Glomerular endothelial cell (primary cell): Measurements from ENCODE around the gene KRTAP5-10. TPM values are rescaled to one million over a fixed set of nuclear protein-coding genes. Genes with fewer than 3 reads are reported as not detected.
"Not testable (repeated sequence)": the region's sequence is repeated elsewhere in the genome, so short reads cannot be mapped to it uniquely, and the experiment has no call there.

Experiments used
- DNase-seq: peaks from one replicate; pipeline ENCODE4 v3.0.0-alpha.2; 2011; ENCODE audit warnings: low read depth, low spot score; ENCODE audit errors: extremely low read depth
- total RNA-seq: library from RNA; depleted of rRNA; stranded (reverse); fragments of >200 nt; gene quantifications from 2 replicates; pipeline ENCODE4 v1.2.3, GENCODE V29; 2015

Gene KRTAP5-10
- not detected in 2 replicates for total RNA-seq

DNA sequence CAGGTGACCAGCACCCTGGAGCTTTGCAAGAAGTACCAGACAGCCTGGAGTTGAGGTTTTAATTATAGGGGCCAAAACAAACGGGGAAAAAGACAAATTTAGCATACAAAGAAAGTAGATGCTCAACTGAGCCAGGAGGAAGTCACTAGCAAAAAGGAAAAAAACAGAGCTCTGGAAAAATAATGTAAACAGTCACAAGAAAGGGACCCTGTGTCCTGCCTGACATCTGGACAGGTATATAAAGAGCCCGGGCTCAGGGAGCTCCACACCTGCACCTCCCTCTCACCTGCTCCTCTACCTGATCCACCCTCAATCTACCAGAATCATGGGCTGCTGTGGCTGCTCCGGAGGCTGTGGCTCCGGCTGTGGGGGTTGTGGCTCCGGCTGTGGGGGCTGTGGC lies at the start of gene KRTAP5-10:
Gene KRTAP5-10 (plus strand): TSS at position 301 of the 400 bp plus-strand sequence. CDS start 25 bp downstream, at position 326.
- no peak for DNase-seq

GRCh38 chr11:71518506-71519471 lies 46.6 kb upstream of the KRTAP5-10 start:
- DNase-seq, result no peak

DNA sequence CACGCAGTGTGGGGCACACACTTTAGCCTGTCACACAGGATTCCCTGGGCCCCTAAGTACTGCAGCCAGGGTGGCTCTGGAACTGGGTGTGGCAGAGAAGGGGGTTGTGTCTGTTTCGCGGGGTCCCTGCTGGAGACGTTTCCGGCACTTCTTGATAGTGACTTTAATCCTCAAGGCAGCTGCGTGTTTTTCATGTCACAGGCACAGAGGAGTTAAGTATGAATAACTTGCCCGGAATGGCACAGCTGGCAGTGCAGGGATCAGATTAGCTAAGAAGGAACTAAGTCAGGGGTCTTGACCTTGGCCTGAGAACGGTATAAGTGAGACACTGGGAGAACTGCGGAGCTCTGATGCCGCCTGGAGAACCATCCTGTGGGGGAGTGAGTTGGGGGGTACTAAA lies 45.8 kb upstream of the KRTAP5-10 start:
- no peak for DNase-seq

DNA sequence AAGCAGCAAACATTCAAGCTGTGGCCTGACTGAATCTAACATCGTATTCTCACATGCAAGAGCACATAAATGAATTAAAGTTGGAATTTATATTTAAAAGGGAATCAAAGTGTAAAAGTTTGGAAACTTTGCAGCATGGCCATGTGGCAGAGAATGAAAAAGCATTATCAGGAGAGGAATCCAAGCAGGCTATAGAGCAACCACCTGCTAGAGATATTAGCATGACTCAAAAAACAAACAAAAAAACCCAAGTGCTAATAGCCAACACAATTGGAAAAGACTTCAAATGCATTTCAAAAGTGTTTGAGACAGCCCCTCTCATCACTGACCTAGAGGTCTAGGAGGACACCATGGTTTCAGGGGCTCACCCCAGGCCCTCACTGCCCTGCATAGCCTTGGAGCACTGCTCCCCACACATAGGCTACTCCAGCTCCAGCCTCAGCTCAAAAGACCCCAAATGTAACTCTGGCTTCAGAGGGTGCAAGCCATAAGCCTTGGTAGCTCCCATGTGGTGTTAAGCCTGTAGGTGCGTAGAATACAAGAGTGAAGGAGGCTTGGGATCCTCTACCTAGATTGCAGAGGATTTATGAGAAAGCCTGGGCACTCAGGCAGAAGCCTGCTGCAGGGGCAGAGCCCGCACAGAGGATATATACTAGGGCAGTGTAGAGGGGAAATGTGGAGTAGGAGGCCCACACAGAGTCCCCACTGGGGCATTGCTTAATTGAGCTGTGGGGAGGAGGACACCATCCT lies 40.0 kb upstream of the KRTAP5-10 start:
- no peak for DNase-seq

DNA sequence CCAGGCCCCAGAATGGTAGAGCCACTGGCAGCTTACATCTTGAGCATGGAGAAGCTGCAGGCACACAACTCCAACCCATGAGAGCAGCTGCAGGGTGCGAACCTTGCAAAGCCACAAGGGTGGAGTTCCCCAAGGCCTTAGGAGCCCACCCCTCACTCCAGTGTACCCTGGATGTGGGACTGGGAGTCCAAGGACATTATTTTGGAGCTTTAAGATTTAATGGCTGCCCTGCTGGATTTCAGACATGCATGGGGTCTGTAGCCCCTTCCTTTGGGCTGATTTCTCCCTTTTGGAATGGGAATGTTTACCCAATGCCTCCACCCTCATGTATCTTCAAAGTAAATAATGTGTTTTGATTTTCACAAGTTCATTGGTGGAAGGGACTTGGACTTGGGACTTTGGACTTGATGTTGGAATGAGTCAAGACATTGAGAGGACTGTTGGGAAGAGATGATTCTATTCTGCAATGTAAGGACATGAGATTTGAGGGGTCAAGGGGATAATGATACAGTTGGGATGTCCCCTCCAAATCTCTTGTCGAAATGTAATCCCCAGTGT lies 39.3 kb upstream of the KRTAP5-10 start:
- no peak for DNase-seq

DNA sequence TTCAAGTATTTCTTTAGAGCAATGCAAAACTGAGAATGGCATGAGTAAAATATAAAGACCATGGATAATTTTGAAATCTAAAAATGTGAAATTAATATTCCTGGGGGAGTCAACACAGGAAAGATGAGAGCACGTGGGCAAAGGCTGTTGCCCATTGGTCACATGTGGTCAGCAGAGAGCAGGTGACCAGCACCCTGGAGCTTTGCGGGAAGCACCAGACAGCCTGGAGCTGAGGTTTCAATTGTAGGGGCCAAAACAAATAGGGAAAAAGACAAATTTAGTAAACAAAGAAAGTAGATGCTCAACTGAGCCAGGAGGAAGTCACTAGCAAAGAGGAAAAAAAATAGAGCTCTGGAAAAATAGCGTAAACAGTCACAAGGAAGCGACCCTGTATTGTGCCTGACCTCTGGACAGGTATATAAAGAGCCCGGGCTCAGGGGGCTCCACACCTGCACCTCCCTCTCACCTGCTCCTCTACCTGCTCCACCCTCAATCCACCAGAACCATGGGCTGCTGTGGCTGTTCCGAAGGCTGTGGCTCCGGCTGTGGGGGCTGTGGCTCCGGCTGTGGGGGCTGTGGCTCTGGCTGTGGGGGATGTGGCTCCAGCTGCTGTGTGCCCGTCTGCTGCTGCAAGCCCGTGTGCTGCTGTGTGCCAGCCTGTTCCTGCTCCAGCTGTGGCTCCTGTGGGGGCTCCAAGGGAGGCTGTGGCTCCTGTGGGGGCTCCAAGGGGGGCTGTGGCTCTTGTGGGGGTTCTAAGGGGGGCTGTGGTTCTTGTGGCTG lies 38.4 kb upstream of the KRTAP5-10 start, which contains the start of gene KRTAP5-7:
Gene KRTAP5-7 (plus strand): TSS at position 472 of the 780 bp plus-strand sequence. CDS start 34 bp downstream, at position 506.
- not testable (repeated sequence) for DNase-seq

DNA sequence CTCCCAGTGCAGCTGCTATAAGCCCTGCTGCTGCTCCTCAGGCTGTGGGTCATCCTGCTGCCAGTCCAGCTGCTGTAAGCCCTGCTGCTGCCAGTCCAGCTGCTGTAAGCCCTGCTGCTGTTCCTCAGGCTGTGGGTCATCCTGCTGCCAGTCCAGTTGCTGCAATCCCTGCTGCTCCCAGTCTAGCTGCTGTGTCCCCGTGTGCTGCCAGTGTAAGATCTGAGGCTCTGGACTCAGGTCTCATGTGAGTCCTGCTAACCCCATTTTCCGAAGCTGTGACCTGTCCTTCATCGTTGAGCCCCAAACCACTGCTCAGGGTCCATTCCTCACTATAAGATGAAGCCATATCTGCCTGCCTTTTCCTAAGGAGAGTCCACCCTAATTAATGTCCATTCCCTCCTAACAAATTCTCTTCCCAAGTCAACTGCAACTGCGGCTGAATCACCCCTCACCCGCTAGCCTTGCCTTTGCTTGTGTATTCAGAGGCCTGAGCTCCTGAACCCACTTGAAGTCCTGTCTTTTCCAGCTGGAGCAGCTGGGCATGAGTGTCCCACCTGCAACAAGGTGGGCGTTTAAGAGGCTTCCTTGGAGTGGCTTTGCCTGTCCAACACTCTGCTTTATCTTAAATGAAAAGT lies 37.7 kb upstream of the KRTAP5-10 start:
- no peak for DNase-seq

GRCh38 chr11:71530602-71531001 lies 34.8 kb upstream of the KRTAP5-10 start:
- no peak for DNase-seq

GRCh38 chr11:71532036-71532610 lies 33.2 kb upstream of the KRTAP5-10 start:
- no peak for DNase-seq

- DNase-seq, result not testable (repeated sequence)
These were observed 30.4 kb upstream of the KRTAP5-10 start for GRCh38 chr11:71534711-71535608.

GRCh38 chr11:71535825-71536224 lies 29.5 kb upstream of the KRTAP5-10 start:
- DNase-seq, result no peak

DNA sequence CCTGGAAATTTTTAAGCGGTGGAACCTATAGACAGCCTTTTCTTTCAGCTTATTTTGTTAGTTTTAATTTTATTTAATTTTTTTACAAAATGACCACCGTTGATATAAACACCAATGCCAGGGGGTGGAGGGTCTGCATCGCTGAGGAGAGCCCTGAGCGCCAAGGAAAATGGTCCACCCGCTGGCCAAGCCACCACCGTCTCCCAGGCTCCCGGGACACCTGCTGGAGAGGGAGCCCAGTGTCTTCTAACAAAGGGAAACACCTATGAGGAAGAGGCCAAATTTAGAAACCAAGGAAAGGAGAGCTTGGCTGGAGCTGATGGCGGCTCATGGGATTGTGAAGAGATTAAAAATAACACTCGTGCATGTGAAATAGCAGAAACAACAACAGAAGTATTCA lies 27.8 kb upstream of the KRTAP5-10 start:
- no peak for DNase-seq

GRCh38 chr11:71537977-71538665 lies 27.2 kb upstream of the KRTAP5-10 start, which contains the start of gene KRTAP5-8:
TSS of gene KRTAP5-8 (plus strand) at chr11:71538025. CDS start at chr11:71538056, 31 bp downstream.
- DNase-seq, result not testable (repeated sequence)

DNA sequence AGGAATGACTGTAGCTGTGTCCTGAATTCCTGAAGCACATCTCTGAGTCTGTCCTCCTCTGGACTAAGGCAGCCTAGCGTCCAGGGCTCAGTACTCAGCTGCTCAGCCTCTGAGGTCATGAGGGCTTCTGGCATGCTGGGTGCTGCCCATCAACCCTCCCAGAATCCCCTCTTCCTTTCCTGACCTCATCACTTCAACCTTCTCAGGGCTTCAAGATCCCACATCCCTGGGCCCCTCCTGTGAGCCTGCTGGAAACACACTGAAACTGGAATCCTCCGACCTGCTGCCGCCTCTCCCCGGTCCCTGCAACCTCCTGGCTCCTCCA lies 26.7 kb upstream of the KRTAP5-10 start:
- DNase-seq, result no peak

DNA sequence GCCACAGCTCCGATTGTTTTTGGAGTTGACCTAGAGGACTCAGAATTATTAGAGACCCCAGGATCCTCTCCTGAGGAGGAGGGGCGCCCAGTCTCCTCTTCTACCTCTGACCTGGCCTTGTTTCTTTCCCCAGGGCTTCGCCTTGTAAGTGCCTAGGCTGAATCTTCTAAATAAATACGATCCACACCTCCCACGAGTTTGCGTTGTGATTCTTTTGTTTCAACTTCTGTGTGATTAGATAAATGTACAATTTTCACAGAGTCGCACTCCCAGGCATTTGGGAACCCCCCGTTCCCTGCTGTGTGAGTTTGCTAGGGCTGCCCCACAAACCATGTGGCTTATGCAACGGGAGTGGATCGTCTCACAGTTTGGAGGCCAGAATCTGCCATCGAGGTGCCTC lies 26.3 kb upstream of the KRTAP5-10 start:
- no peak for DNase-seq

- not testable (repeated sequence) for DNase-seq
These were observed 25.4 kb upstream of the KRTAP5-10 start for GRCh38 chr11:71539971-71540370.

- DNase-seq, result not testable (repeated sequence)
These were observed 24.6 kb upstream of the KRTAP5-10 start for GRCh38 chr11:71540521-71541304.
